ENCODE results near the gene MYLK. TPM values are rescaled to one million over a fixed set of nuclear protein-coding genes. Genes with fewer than 3 reads are reported as not detected.

Gene MYLK
- total RNA-seq, 1 donor from 2014 or later: 50.5 TPM

GRCh38 chr3:123687286-123687685 is 196.8 kb downstream of the MYLK start:
- FAIRE-seq (no peak), DNase-seq (ENCODE audit: low read depth) (no peak)
- Histone ChIP-seq H2AFZ (ENCODE audit: low read depth, low read length) (no peak overlapping the region), H3K9me3 (ENCODE audit: insufficient read depth, low read depth, low read length) (no peaks in the 10 kb centered on the region), H3K79me2 (ENCODE audit: insufficient read depth, low read length) (no peaks in the 10 kb centered on the region), H3K4me2 (ENCODE audit: low read length) (peak overlapping the region; percentile 59), H3K27me3 (ENCODE audit: insufficient read depth, low read length) (no peaks in the 10 kb centered on the region), H4K20me1 (ENCODE audit: insufficient read depth, low read length) (no peaks in the 10 kb centered on the region), H3K4me1 (ENCODE audit: insufficient read depth, low read length) (peaks cover 29% of the 10 kb centered on the region), H3K9ac (ENCODE audit: low read length) (no peak overlapping the region), H3K36me3 (ENCODE audit: insufficient read depth, low read length) (peaks cover 20% of the 10 kb centered on the region), H3K4me3 (ENCODE audit: insufficient read depth, low read depth, low read length) (no peak overlapping the region), H3K27ac (ENCODE audit: low read depth, low read length) (peak overlapping the region; percentile 87)
- TF ChIP-seq CTCF (IDR thresholded peaks at IDR 0.05; ENCODE audit: insufficient read depth, low read depth, low read length) (no peak), EZH2 (IDR thresholded peaks at IDR 0.05; ENCODE audit: insufficient read depth, low read length) (no peak)
- H3K9me3 Mint-ChIP-seq (ENCODE audit: unreplicated experiment): no peaks in the 10 kb centered on the region
- H3K36me3 Mint-ChIP-seq (ENCODE audit: low read depth, unreplicated experiment): peaks cover 32% of the 10 kb centered on the region
- no peak overlapping the region for H3K4me3 Mint-ChIP-seq (ENCODE audit: unreplicated experiment)
- no peak overlapping the region for H3K27ac Mint-ChIP-seq (ENCODE audit: unreplicated experiment)
- H3K27me3 Mint-ChIP-seq (ENCODE audit: low read depth, unreplicated experiment): peaks cover 1% of the 10 kb centered on the region
- peaks cover 47% of the 10 kb centered on the region for H3K4me1 Mint-ChIP-seq (ENCODE audit: low read depth, unreplicated experiment)

- peaks cover 14% of the 10 kb centered on the region for H3K36me3 ChIP-seq (ENCODE audit: insufficient read depth, low read length)
- DNase-seq (ENCODE audit: low read depth): no peak
- Mint-ChIP-seq H3K9me3 (ENCODE audit: unreplicated experiment) (no peaks in the 10 kb centered on the region), H3K4me1 (ENCODE audit: low read depth, unreplicated experiment) (peaks cover 43% of the 10 kb centered on the region), H3K36me3 (ENCODE audit: low read depth, unreplicated experiment) (peaks cover 36% of the 10 kb centered on the region), H3K27me3 (ENCODE audit: low read depth, unreplicated experiment) (peaks cover 1% of the 10 kb centered on the region), H3K4me3 (ENCODE audit: unreplicated experiment) (no peak overlapping the region), H3K27ac (ENCODE audit: unreplicated experiment) (no peak overlapping the region)
- no peak overlapping the region for H2AFZ ChIP-seq (ENCODE audit: low read depth, low read length)
- no peak for FAIRE-seq
- H3K4me3 ChIP-seq (ENCODE audit: insufficient read depth, low read depth, low read length): no peak overlapping the region
- H3K9me3 ChIP-seq (ENCODE audit: insufficient read depth, low read depth, low read length): no peaks in the 10 kb centered on the region
- no peaks in the 10 kb centered on the region for H3K27me3 ChIP-seq (ENCODE audit: insufficient read depth, low read length)
- H3K79me2 ChIP-seq (ENCODE audit: insufficient read depth, low read length): no peaks in the 10 kb centered on the region
- H3K4me2 ChIP-seq (ENCODE audit: low read length): no peak overlapping the region
- H3K9ac ChIP-seq (ENCODE audit: low read length): no peak overlapping the region
- H3K4me1 ChIP-seq (ENCODE audit: insufficient read depth, low read length): peaks cover 25% of the 10 kb centered on the region
- TF ChIP-seq EZH2 (IDR thresholded peaks at IDR 0.05; ENCODE audit: insufficient read depth, low read length) (no peak), CTCF (IDR thresholded peaks at IDR 0.05; ENCODE audit: insufficient read depth, low read depth, low read length) (no peak)
- H3K27ac ChIP-seq (ENCODE audit: low read depth, low read length): no peak overlapping the region
- H4K20me1 ChIP-seq (ENCODE audit: insufficient read depth, low read length): no peaks in the 10 kb centered on the region
Observed at GRCh38 chr3:123686251-123686650, 197.9 kb downstream of the MYLK start.

GRCh38 chr3:123685780-123686179 is 198.4 kb downstream of the MYLK start:
- no peak for FAIRE-seq
- no peak overlapping the region for H3K27ac Mint-ChIP-seq (ENCODE audit: unreplicated experiment)

More at GRCh38 chr3:123685780-123686179, 198.4 kb downstream of the MYLK start:
- Histone ChIP-seq H3K27me3 (ENCODE audit: insufficient read depth, low read length) (no peaks in the 10 kb centered on the region), H3K4me3 (ENCODE audit: insufficient read depth, low read depth, low read length) (no peak overlapping the region), H2AFZ (ENCODE audit: low read depth, low read length) (no peak overlapping the region), H3K79me2 (ENCODE audit: insufficient read depth, low read length) (no peaks in the 10 kb centered on the region), H3K9ac (ENCODE audit: low read length) (no peak overlapping the region), H3K36me3 (ENCODE audit: insufficient read depth, low read length) (peaks cover 12% of the 10 kb centered on the region), H3K4me1 (ENCODE audit: insufficient read depth, low read length) (peaks cover 25% of the 10 kb centered on the region), H3K27ac (ENCODE audit: low read depth, low read length) (no peak overlapping the region), H4K20me1 (ENCODE audit: insufficient read depth, low read length) (no peaks in the 10 kb centered on the region), H3K9me3 (ENCODE audit: insufficient read depth, low read depth, low read length) (no peaks in the 10 kb centered on the region), H3K4me2 (ENCODE audit: low read length) (no peak overlapping the region)
- Mint-ChIP-seq H3K4me3 (ENCODE audit: unreplicated experiment) (no peak overlapping the region), H3K36me3 (ENCODE audit: low read depth, unreplicated experiment) (peaks cover 38% of the 10 kb centered on the region), H3K4me1 (ENCODE audit: low read depth, unreplicated experiment) (peaks cover 45% of the 10 kb centered on the region), H3K9me3 (ENCODE audit: unreplicated experiment) (no peaks in the 10 kb centered on the region), H3K27me3 (ENCODE audit: low read depth, unreplicated experiment) (peaks cover 1% of the 10 kb centered on the region)
- no peak for DNase-seq (ENCODE audit: low read depth)
- TF ChIP-seq CTCF (IDR thresholded peaks at IDR 0.05; ENCODE audit: insufficient read depth, low read depth, low read length) (no peak), EZH2 (IDR thresholded peaks at IDR 0.05; ENCODE audit: insufficient read depth, low read length) (no peak)

Measured in astrocyte (in vitro differentiated cells and primary cell).